Esophagus squamous epithelium (tissue), 4 donors: ENCODE measurements around the gene DCC.

ENCODE experiments used
- CTCF ChIP-seq, 6 experiments: fragments of 450-650 bp in 4 of 6; fragments of 200-600 bp in 2 of 6; sonication (generic) in 2 of 6; IDR thresholded peaks; one replicate each; pipeline ENCODE4 v1.5.1; 2016 to 2019; ENCODE audit warnings: antibody characterized with exemption in 6 of 6, mild to moderate bottlenecking in 4 of 6, moderate library complexity in 4 of 6
- POLR2A ChIP-seq, 4 donors: fragments of 450-650 bp; IDR thresholded peaks; one replicate each; pipeline ENCODE4 v1.6.1; 2017; ENCODE audit warnings: antibody characterized with exemption in 4 of 4, mild to moderate bottlenecking in 4 of 4, moderate library complexity in 3 of 4

- TF ChIP-seq CTCF (IDR thresholded peaks at IDR 0.05): no peak
- no peak for TF ChIP-seq POLR2A (IDR thresholded peaks at IDR 0.05)
These were observed 1077.0 kb downstream of the DCC start for GRCh38 chr18:53417003-53417402.
